Fibroblast of skin of scalp (primary cell): ENCODE data around the gene PBX3.
"Not testable (repeated sequence)": the region's sequence is repeated elsewhere in the genome, so short reads cannot be mapped to it uniquely, and the experiment has no call there.

ENCODE experiments used
- DNase-seq: peaks from one replicate; pipeline ENCODE4 v3.0.0-alpha.2; 2013

Gene PBX3

DNA sequence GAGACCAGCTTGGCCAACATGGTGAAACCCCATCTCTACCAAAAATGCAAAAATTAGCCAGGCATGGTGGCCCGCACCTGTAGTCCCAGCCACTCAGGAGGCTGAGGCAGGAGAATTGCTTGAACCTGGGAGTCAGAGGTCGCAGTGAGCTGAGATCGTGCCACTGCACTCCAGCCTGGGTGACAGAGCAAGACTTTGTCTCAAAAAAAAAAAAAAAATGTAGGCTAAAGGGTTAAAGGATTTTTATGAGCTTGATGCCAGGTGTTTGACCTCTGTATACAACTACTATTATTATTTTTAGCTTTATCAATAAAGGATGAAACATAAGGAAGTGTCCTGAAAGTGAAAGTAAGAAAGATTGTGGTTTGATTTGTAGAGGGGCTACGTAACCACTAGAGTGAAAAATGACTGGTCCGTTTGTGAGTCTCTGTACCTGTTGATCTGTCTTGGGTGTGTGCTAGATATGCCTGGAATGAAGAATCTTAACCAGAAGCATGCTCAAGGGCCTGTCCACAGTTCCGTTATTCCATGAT is 76.8 kb downstream of the PBX3 start:
- DNase-seq, result not testable (repeated sequence)

DNA sequence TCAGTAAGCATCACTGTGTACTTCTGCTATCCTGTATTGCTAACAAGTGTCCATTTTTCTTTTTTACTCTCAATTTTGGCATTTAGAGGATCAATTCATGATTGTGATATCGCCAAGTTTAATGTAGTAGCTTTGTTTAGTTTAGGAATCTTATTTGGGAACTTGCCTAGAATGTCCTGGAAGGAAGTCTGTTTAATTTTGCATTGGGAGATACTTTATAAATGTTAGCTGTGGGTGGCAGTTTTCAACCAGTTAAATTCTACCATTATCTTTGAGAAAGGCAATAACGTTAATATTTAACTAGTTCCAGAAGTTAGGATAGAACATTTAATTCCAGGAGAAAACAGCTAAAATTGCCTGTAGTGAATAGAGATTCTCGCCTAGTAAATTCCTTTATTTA is 78.6 kb downstream of the PBX3 start:
- no peak for DNase-seq

DNA sequence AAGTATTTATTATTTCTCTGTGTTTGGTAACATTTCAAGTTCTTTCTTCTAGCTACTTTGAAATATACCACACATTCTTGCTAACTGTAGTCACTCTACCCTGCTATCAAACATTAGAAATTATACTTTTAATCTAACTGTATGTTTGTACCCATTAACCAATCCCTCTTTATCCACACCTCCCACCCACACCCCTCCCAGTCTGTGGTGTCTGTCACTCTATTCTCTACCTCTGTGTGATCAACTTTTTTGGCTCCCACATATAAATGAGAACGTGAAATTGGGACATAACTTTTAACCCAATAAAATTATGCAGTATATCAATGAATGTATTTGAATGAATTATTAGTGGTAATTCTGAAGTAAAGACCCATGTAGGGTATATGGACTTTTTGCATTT is 79.7 kb downstream of the PBX3 start:
- no peak for DNase-seq

DNA sequence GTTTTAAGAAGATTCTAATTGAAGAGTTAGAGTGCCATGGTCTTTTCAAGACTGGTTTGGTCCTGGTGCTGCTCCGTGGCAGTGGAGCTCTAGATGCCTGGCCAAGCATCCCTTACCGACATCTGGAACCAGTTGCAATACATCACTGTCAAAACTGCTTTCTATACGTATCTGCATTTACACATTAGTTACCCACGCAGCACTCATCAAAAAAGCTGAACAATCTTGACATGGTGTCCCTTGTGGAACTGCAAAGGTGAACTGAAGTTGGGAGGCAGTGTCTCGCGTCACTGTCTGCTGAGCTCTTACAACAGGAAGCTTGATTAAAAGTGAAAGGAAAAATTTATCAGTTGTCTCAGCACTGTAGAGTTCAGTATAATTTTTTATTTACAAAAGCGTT is 82.6 kb downstream of the PBX3 start:
- DNase-seq, result no peak

DNA sequence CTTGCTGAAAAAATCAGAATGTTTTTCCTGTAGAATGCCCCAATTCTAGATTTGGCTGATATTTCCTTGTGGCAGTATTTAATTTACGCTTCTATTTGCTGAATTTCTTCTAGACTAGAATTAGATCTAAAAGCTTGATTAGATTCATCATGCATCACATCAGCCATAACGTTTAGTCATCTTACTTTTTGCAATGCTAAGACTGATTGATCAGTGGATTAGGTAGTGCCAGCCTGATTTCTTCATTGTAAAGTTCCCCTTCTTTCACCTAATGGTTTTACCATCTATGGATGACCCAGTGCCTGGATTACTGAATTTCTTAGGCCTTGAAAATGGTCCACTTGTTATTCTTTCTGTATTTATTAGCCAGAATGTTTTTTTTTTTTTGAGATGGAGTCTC is 83.9 kb downstream of the PBX3 start:
- DNase-seq, result no peak

DNA sequence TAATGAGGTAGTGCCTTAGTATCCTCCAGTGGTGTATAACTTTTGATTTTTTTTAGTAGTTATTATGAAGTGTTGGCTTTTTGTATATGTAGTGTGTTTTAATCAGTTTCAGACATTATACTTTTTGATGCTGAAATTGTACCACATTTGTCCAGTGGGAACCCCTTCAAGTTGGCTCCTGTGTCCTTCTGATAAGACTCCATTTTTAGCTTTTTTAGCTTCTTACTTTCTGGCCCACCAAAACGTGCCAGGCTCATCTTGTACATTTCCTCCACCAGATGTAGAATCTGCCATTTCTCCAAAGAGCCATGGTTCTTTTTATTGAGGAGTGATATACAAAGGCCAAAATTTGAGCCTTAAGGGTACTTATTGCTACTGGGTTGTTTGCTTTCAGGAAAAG is 84.4 kb downstream of the PBX3 start:
- no peak for DNase-seq

DNA sequence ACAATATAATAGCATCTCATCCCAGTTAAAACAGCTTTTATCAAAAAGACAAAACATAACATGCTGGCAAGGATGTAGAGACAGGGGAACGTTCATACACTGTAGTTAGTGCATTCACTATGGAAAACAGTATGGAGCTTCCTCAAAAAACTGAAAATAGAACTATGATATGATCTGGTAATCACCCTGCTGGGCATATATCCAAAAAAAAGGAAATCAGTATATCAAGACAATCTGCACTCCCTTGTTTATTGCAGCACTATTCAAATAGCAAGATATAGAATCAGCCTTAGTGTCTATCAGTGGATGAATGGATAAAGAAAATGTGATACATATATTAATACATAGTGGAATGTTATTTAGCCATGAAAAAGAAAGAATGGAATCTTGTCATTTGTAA is 88.5 kb downstream of the PBX3 start:
- DNase-seq, result no peak

DNA sequence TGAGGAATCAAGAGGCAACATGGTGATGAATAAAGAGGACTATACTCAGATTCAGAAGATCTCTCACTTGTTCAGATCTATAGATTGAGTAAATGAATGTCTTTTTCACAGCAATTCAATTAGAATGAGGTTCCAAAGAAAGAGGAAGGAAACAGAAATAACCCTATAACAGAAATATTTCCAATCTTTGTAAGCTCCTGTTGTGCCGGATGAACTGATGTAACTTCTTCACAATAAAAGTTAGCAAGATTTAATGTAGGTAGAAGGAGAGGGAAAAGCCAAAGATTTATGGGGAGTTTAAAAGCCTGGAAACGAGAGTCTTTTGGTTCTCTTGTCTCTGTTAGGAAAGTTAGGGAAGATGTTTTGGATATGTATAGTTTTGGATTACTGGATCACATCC is 92.1 kb downstream of the PBX3 start:
- no peak for DNase-seq

DNA sequence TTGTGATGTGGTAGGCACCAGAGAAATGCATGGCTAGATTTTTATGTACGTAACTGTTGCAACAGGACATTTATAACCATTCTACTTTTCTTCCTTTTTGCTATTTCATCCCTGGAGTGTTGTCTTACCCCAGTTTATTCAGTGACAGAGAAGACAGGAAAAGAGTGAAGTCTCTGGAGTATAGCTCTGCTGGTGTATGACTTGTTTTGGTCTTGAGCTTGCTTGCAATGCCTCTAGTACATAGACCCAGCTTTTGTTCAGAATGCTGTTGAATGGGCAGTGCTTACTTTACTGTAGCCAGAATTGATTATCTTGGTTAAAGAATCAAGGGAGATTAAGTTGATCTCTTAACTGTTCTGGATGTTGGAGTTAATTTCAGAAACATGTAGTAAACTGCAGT is 94.3 kb downstream of the PBX3 start:
- no peak for DNase-seq

DNA sequence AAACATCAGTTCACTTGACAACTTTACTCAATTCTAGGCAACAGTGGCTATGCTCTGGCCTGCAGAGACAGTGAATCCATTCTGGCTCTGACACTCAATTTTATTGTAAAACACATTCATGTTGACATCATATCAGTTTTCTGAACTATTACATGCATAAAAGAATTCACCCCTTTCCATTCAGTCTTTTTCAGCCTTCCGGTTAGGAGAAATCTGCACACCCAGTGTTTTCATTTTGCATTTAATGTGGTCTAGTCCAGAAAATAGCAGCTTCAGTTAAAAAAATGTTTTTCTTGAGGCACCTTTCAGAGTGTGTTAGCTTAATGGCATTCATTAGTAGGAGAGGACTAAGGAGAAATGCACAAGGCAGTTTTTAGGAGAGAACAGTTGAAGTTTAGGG is 95.1 kb downstream of the PBX3 start:
- DNase-seq, result no peak

DNA sequence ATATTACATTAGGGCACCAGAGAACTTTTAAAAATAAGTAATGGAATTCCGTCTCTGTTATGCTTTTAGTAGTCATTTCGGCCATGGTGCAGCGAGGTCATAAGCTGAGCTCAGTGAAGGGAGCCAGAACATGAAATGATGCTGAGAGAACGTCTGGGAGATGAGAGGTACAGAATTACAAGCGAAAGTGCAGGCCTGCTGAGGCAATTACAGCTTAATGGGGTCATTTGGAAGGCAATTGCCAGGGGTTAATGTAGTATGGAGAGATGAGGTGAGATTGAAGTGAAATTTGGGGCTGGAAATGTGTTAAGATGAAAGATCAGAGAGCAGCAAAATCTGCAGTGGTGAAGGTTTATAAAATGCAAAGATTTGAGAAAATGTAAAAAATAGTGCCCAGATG is 96.5 kb downstream of the PBX3 start:
- no peak for DNase-seq

DNA sequence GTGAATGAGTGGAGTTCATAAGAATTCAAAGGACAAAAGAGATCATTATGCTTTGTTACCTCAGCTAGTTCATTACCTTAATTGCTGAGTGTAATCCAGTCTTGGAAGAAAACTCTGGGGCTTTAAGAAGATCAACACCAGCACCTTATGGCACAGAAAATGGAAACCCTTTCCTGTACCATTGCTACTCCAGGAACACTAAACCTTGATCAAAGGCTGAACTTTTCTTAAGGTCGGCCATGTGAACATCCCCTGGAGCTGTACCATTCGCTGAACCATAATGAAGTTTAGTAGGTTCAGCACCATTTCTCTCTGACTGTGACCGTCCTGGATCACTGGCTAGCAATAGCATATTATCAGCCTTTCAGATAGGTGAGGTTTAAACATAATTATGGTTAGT is 97.4 kb downstream of the PBX3 start:
- DNase-seq, result no peak

DNA sequence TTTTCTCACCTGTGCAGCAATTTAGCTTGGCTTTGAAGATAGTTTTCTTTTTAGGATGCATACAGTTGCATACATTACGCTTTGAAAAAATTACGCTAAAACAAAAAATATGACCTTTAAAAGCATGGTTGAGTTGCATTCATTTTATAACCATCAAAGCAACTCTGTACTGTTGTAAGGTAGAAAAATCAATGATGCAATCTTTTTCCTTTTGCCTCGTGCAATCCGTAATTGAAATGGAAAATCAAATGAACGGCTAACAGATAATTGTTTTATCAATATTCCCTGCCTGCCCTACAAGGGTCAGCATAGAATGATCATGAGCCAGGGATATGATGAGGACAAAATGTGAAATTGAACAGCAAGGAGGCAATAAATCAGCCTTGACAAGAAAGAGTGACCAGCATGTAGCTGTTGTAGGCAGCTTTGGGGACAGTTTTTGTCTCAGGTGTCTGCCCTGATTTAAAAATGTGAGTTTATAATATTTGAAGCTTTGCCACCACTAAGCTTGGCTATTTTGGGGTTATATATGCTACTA is 98.2 kb downstream of the PBX3 start:
- DNase-seq, result no peak

DNA sequence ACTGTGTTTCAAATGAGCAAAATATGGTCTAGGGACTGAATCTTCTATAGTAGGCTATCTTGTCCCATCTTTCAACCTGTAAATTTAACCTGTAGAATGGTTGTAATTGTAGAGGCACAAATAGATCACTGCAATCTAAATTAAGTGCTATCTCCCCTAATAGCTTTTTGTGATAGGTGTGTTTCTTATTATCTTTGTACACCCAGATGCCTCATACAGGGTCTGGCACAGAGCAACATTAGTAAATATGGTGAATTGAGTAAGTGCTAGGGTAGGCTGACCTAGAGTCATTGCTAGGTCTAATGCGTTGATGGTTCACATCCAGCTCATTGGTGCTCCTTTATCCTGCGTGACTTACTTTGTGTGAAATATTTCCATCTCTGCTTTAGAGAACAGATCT is 100.6 kb downstream of the PBX3 start:
- DNase-seq, result no peak

DNA sequence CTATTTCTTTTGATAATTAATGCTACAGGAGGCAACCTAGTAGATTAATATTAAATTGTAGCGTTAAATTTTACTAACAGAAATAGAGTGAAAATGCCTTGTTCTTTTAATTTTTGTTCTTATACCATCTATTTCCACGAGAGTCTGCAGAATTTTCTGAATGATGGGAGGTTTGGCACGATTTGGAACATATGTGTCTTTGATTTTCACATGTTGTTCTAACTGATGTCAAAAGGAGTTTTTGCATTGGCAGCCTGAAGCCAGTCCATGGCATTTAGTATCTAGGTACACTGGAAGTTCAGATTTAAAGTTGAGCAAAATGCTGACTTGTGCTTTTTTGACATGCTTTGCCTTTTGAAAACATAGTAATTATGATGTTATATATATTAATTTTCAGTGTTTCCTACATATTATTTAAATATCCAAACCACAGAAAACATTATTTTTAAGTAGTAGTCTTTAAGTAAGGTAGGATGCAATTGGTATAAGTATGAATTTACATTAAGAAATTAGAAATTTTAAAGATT is 103.0 kb downstream of the PBX3 start:
- no peak for DNase-seq

DNA sequence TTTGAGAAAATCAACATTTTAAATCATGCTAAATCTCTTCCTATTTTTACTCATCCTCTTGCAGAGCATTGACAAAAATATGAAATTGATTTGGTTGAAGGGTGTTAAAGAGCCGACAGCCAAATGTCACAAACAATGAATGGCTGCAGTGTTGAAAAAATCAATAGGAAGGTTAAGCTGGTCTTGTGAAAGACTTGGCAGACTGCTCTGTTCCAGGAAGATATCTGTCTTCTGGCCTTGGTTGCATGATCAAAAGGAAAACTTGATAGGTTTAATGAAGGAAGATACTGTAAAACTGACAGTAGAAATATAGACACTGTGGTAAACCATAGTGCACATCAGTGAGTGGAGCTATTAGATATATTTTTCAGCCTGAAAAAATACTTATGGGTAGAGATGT is 103.6 kb downstream of the PBX3 start:
- DNase-seq, result no peak

DNA sequence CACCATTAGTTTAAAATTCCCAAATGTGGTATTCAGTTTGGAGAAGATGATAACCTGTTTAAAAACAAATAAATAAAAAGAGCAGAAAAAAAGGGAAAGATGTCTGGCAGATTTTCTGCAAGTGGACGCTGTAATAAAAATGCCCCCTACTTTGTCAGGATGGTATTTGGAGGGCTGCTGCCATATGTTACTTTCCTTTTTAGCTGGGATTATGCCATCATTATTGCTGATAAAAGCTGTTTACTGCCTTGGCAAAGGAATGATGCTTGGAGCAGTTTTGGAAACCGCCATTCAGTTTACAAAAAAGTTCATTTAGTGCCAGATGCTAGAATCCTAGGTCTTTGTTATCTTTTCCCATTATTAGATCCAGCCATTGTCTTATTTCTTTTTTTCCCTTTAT is 104.8 kb downstream of the PBX3 start:
- no peak for DNase-seq

DNA sequence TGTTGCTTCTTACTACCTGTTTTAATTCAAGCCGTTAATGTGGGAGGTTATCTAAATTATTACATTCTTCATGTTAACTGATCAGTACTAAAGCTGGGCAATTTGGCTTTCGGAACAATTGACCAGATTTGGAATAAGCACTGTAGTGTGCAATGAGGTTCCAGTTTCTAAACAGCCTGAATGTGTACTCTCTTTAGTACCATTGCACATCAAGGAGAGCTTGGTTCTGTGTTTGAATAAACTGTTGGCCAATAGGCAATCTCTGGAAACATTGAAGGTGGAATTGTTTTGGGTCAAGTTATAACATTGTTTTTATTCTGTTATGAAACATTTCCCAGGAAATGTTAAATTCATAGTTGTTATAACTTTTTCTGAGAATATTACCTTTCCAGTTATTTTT is 105.2 kb downstream of the PBX3 start:
- DNase-seq, result no peak

DNA sequence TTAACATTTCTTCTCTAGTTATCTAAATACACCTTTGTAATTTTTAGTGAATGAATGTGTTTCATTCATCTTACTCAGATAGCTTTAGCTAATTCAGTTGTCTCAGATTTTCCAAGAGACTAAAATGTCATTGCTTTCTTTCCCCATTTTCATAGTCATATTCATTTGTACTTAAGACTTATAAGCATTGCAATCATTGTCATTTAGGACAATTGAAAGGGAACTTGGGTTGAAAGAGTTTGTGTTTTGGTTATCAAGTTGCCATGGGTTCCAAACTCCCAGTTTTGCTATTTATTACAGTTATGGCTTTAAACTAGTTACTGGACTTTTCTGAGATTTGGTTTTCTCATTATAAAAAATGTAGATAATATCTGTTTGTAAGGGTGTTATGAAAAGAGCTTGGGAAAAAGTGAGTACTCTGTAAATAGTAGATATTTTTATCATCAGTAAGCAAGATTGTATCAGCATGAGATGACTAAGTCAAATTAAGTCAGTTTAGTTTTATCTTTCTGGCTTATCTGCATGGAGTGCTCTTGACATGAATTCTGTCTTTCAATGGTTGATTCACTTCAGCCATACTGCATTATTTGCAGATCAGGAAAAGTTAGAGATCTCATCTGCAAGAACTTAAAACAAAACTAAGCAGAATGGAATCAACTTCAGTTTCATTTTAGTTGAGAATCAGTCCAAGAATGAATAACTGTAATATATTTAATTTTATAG is 107.5 kb downstream of the PBX3 start:
- peak; percentile 10 for DNase-seq

DNA sequence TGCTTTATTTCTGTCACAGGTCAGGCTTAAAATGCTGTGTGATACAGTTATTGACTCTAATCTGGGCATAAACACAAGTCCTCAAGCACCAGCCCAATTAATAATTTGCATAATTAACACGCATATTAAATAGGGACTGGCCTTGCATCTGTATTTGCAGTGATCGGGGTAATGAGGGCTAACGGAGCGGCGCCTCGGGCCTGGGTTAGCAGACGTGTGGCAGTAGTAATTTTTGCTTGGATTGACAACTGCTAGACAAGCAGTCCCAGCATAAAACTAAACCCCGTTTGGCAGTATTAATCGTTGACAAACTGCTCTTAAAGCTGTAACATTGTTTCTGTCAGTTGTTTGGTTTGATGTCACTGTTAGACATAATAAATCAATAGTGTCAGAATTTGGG is 109.2 kb downstream of the PBX3 start:
- no peak for DNase-seq

DNA sequence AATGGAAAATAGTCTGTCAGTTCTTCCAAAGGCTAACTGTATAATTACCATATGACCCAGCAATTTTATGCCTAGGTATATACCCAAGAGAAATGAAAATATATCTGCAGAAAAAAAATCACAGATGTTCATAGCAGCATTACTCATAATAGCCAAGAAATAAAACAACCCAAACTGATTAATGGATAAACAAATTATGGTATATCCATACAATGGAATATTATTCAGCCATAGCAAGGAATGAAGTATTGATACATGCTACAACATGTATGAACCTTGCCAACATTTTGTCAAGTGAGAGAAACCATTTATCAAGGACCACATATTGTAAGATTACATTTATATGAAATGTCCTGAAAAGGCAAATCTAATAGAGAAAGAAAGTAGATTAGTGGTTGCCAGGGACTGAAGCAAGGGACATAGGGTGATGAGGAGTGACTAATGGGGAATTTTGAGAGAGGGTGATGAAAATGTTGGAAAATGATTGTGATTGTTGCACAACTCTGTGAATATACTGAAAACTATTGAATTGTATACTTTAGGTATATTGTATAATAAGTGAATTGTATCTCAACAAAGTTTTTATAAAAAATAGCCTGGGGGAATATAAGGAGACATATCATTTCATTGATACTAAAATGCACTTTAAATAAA is 114.4 kb downstream of the PBX3 start:
- peak; percentile 17 for DNase-seq

DNA sequence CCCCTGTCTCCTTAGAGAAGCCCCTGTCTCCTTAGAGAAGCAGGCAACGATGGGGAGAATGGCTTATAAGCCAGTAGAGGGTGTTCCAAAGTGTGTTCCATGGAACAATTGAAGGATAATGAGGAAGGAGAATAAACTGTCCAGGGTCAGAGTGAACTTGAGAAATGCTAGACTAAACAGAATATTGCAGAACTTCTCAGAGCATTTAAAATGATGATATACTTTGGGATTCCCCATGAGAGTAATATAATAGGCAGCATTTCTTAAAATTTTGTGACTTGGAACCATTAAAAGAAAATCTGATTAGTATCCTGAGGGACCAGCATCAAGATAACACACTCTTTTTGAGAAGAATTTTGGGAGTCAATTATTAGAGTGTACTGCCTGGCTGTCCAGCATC is 116.8 kb downstream of the PBX3 start:
- DNase-seq, result no peak

DNA sequence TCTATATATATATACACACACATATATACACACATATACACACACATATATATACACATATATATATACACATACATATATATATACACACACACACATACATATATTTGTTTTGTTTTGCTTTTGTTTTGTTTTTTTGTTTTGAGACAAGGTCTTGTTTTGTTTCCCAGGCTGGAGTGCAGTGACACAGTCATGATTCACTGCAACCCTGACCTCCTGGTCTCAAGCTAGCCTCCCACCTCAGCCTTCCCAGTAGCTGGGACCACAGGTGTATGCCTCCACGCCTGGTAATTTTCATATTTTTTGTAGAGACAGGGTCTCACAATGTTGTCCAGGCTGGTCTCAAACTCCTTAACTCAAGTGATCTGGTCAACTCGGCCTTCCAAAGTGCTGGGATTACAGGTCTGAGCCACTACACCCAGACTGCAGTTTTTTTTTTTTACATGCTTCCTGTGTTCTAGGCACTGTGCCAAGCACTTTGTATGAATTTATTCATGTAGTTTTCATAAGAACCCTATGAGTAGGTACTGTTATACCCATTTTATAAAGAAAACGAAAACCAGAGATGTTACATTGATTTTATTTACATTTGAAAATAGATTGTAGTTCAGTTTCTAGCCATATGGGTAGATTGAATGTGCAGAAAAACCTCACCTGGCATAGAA is 120.7 kb downstream of the PBX3 start:
- no peak for DNase-seq
